ENCODE data around the gene FBRS.

GRCh38 chr16:30645727-30646126 lies 12.5 kb upstream of the FBRS start:
- TF ChIP-seq CTCF (IDR thresholded peaks at IDR 0.05) (no peak), POLR2A (IDR thresholded peaks at IDR 0.05) (no peak), POLR2AphosphoS5 (IDR thresholded peaks at IDR 0.05) (no peak)
